Activated naive CD8-positive, alpha-beta T cell (primary cell): ENCODE measurements around the gene ACSF3.
A peak's percentile ranks its signal among the peaks of the same experiment; 100 is the strongest.

Source experiments
- H3K27ac Mint-ChIP-seq: one replicate; pipeline ENCODE4 v1.8.0; 2021; ENCODE audit warnings: mixed read lengths
- H3K27me3 Mint-ChIP-seq: one replicate; pipeline ENCODE4 v1.8.0; 2021; ENCODE audit warnings: mixed read lengths
- H3K36me3 Mint-ChIP-seq: one replicate; pipeline ENCODE4 v1.8.0; 2021; ENCODE audit warnings: mixed read lengths
- H3K4me1 Mint-ChIP-seq: one replicate; pipeline ENCODE4 v1.8.0; 2021; ENCODE audit warnings: low read depth, mixed read lengths
- H3K4me3 Mint-ChIP-seq: one replicate; pipeline ENCODE4 v1.8.0; 2021; ENCODE audit warnings: mild to moderate bottlenecking, mixed read lengths
- H3K9me3 Mint-ChIP-seq: one replicate; pipeline ENCODE4 v1.8.0; 2021; ENCODE audit warnings: low read depth, mixed read lengths

ACSF3 gene

GRCh38 chr16:89202422-89203215, 109.0 kb downstream of the ACSF3 start:
- no peaks in the 10 kb centered on the region for H3K36me3 Mint-ChIP-seq
- peak overlapping the region; percentile 79 for H3K4me3 Mint-ChIP-seq
- H3K4me1 Mint-ChIP-seq = peaks cover 16% of the 10 kb centered on the region
- no peaks in the 10 kb centered on the region for H3K9me3 Mint-ChIP-seq
- peak overlapping the region; percentile 11 for H3K27ac Mint-ChIP-seq
- peaks cover 22% of the 10 kb centered on the region for H3K27me3 Mint-ChIP-seq
